ENCODE measurements around the gene GALNT4. TPM values are rescaled to one million over a fixed set of nuclear protein-coding genes. Genes with fewer than 3 reads are reported as not detected.

GALNT4 gene
- total RNA-seq, 4 donors from 2014 or later = 11.5 to 37.2 (median 26.1) TPM

DNA sequence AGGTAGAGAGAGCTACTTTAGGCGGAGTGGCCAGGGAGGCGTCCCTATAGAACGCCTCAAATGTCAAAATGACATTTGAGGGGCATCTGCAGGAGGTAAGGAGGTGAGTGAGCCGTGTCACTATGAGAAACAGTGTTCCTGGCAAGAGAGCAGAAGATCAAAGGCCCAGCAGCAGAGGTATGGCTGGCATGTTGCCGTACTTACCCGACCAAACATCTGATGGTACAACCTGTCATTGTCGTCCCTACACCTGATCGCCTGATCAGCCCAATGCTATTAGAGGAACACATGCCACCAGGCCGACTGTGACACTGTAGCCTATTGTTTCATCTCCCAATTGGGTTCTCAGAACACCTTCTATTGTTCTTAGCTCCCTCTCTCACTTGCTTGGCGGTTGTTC is 35.2 kb upstream of the GALNT4 start:
- no peaks in the 10 kb centered on the region for H3K4me1 ChIP-seq
- no peaks in the 10 kb centered on the region for H3K9me3 ChIP-seq
- H3K27ac ChIP-seq = no peak overlapping the region
- in situ Hi-C loops (cut with MboI; ENCODE audit: low pct_ligation_motif_present in 1 of 4, low pct_unique_long_range_greater_than_20kb in 1 of 4, low sequenced_read_pairs in 3 of 4) = loop anchor here in 3 of 4 donors (25.0 kb wide), 4 partner anchors 428 to 1378 kb away; no protein-coding TSS in a partner anchor
- no peaks in the 10 kb centered on the region for H3K36me3 ChIP-seq
- TF ChIP-seq, protein P1, sequence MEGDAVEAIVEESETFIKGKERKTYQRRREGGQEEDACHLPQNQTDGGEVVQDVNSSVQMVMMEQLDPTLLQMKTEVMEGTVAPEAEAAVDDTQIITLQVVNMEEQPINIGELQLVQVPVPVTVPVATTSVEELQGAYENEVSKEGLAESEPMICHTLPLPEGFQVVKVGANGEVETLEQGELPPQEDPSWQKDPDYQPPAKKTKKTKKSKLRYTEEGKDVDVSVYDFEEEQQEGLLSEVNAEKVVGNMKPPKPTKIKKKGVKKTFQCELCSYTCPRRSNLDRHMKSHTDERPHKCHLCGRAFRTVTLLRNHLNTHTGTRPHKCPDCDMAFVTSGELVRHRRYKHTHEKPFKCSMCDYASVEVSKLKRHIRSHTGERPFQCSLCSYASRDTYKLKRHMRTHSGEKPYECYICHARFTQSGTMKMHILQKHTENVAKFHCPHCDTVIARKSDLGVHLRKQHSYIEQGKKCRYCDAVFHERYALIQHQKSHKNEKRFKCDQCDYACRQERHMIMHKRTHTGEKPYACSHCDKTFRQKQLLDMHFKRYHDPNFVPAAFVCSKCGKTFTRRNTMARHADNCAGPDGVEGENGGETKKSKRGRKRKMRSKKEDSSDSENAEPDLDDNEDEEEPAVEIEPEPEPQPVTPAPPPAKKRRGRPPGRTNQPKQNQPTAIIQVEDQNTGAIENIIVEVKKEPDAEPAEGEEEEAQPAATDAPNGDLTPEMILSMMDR (IDR thresholded peaks at IDR 0.05) = no peak
- no peak for TF ChIP-seq POLR2A (IDR thresholded peaks at IDR 0.05)
- TF ChIP-seq EP300 (IDR thresholded peaks at IDR 0.05; ENCODE audit: low read depth) = no peak
- TF ChIP-seq POLR2AphosphoS5 (IDR thresholded peaks at IDR 0.05) = no peak
- no peak overlapping the region for H3K4me3 ChIP-seq
- H3K27me3 ChIP-seq = no peaks in the 10 kb centered on the region
- 83 to 92% methylated on average over 4 to 10 of the region's 10 CpGs for WGBS, 2 donors (ENCODE audit: low coverage in 1 of 2)
- DNase-seq = no peak
- intact Hi-C loops (cut with DNase I; ENCODE audit: low total_unique reads) = no loop called here

DNA sequence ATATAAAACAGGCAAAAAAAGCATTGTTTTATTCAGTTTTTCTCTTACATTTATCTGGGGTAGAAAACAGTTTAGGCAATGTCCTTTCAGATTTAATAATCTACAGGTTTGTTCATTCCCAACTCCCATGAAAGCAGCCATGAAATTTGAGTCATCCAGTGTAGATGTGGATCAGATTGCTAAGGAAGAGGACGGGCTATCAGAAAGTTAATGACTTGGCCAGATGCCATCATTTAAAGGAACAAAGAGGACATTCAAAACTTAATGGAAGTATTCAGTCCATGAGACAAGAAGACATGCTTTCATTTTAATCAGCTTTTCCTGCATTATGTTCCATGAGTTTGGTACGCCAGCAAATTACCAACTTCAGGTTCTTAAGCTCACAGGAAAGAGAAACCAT is 32.4 kb upstream of the GALNT4 start:
- intact Hi-C loops (cut with DNase I; ENCODE audit: low total_unique reads) (no loop called here), in situ Hi-C loops (cut with MboI; ENCODE audit: low pct_ligation_motif_present in 1 of 4, low pct_unique_long_range_greater_than_20kb in 1 of 4, low sequenced_read_pairs in 3 of 4) (loop anchor here in 3 of 4 donors (25.0 kb wide), 4 partner anchors 430 to 1380 kb away; no protein-coding TSS in a partner anchor)
- no peaks in the 10 kb centered on the region for H3K9me3 ChIP-seq
- no peak for TF ChIP-seq POLR2AphosphoS5 (IDR thresholded peaks at IDR 0.05)
- no peaks in the 10 kb centered on the region for H3K27me3 ChIP-seq
- WGBS, 2 donors (ENCODE audit: low coverage in 1 of 2) = 58 to 59% methylated on average over 2 of the region's 2 CpGs
- no peak overlapping the region for H3K27ac ChIP-seq
- DNase-seq = no peak
- H3K4me3 ChIP-seq = no peak overlapping the region
- no peaks in the 10 kb centered on the region for H3K36me3 ChIP-seq
- H3K4me1 ChIP-seq = no peaks in the 10 kb centered on the region

DNA sequence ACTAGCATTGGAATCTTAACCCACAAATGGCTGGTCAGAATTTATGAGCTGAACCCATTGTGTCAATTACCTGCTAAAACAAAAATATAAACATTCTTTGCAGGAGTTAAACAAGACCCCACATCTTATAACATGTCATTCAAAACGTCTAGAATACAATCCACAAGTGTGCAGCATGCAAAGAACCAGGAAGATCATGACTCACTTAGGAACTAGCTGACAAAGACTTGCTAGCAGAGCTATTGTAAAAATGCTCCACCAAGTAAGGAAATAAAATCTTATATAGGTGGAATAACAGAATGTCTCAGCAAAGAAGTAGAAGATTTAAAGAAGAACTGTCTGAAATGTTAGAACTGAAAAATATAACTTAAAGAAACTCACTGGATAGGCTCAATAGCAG is 27.8 kb upstream of the GALNT4 start:
- H3K36me3 ChIP-seq = no peaks in the 10 kb centered on the region
- WGBS, 2 donors (ENCODE audit: low coverage in 1 of 2) = 8 to 55% methylated on average over 1 of the region's 1 CpG
- H3K27me3 ChIP-seq = no peaks in the 10 kb centered on the region
- H3K4me3 ChIP-seq = no peak overlapping the region
- H3K27ac ChIP-seq = no peak overlapping the region
- no peaks in the 10 kb centered on the region for H3K9me3 ChIP-seq
- no peak for TF ChIP-seq POLR2AphosphoS5 (IDR thresholded peaks at IDR 0.05)
- no peak for DNase-seq
- in situ Hi-C loops (cut with MboI; ENCODE audit: low pct_ligation_motif_present in 1 of 4, low pct_unique_long_range_greater_than_20kb in 1 of 4, low sequenced_read_pairs in 3 of 4) = loop anchor here in 3 of 4 donors (25.0 kb wide), 4 partner anchors 435 to 1385 kb away; no protein-coding TSS in a partner anchor
- no peaks in the 10 kb centered on the region for H3K4me1 ChIP-seq
- intact Hi-C loops (cut with DNase I; ENCODE audit: low total_unique reads) = no loop called here

DNA sequence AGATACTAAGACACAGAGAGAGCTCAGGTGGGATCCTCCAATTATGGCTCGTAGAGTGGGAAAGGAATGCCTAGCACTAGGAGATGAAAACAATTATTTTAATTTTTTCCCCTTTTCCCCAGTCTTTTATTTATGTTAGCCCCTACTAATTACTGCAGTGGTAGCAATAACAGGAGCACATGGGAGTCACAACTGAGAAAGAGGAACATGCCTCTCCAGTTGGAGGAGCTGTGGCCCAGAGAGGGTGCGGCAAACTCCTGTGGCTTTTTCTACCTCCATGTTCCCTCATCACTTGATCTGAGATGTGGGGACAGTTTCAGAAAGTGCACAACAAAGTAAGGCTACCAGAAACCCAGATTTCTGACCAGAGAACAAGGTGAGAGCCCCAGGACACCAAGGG is 27.2 kb upstream of the GALNT4 start:
- TF ChIP-seq POLR2A (IDR thresholded peaks at IDR 0.05) (no peak), EP300 (IDR thresholded peaks at IDR 0.05; ENCODE audit: low read depth) (no peak), POLR2AphosphoS5 (IDR thresholded peaks at IDR 0.05) (no peak)
- TF ChIP-seq, protein P1 (IDR thresholded peaks at IDR 0.05) = no peak
- no peaks in the 10 kb centered on the region for H3K4me1 ChIP-seq
- no peak for DNase-seq
- in situ Hi-C loops (cut with MboI; ENCODE audit: low pct_ligation_motif_present in 1 of 4, low pct_unique_long_range_greater_than_20kb in 1 of 4, low sequenced_read_pairs in 3 of 4) = loop anchor here in 3 of 4 donors (25.0 kb wide), 4 partner anchors 436 to 1386 kb away; no protein-coding TSS in a partner anchor
- H3K36me3 ChIP-seq = no peaks in the 10 kb centered on the region
- H3K4me3 ChIP-seq = no peak overlapping the region
- no peaks in the 10 kb centered on the region for H3K9me3 ChIP-seq
- 90 to 94% methylated on average over 2 of the region's 2 CpGs for WGBS, 2 donors (ENCODE audit: low coverage in 1 of 2)
- H3K27me3 ChIP-seq = no peaks in the 10 kb centered on the region
- H3K27ac ChIP-seq = no peak overlapping the region
- intact Hi-C loops (cut with DNase I; ENCODE audit: low total_unique reads) = no loop called here

DNA sequence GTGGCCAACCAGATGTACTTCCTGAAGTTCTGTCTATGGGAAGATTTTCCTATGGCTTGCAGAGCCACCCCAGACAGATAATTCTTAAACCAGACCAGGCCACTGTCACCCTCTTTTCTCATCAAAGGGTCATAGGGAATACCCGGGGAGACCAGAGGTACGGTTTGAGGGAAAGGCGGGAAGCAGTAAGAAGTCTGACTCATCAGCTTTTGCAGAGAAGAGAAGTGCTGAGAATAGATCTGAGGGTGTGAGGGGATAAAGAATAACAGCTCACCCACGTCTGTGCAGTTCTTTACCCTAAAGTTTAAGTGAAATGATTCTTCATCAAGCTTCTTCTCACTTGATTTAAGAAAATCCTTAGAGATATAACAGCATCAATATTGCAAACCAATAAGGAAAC is 22.5 kb upstream of the GALNT4 start:
- 68 to 82% methylated on average over 4 of the region's 4 CpGs for WGBS, 2 donors (ENCODE audit: low coverage in 1 of 2)
- DNase-seq = no peak
- no peaks in the 10 kb centered on the region for H3K36me3 ChIP-seq
- no peaks in the 10 kb centered on the region for H3K27me3 ChIP-seq
- intact Hi-C loops (cut with DNase I; ENCODE audit: low total_unique reads) (no loop called here), in situ Hi-C loops (cut with MboI; ENCODE audit: low pct_ligation_motif_present in 1 of 4, low pct_unique_long_range_greater_than_20kb in 1 of 4, low sequenced_read_pairs in 3 of 4) (loop anchor here in 3 of 4 donors (10.0 kb wide), 2 partner anchors 418 to 558 kb away; no protein-coding TSS in a partner anchor)
- H3K9me3 ChIP-seq = no peaks in the 10 kb centered on the region
- no peak overlapping the region for H3K27ac ChIP-seq
- no peak for TF ChIP-seq POLR2AphosphoS5 (IDR thresholded peaks at IDR 0.05)
- no peak for TF ChIP-seq POLR2A (IDR thresholded peaks at IDR 0.05)
- no peak for TF ChIP-seq EP300 (IDR thresholded peaks at IDR 0.05; ENCODE audit: low read depth)
- TF ChIP-seq, protein P1 (IDR thresholded peaks at IDR 0.05) = no peak
- no peak overlapping the region for H3K4me3 ChIP-seq
- H3K4me1 ChIP-seq = peaks cover 0 to 17% (median 10%) of the 10 kb centered on the region in 4 donors
